ENCODE results near the gene BEX3.

- TF ChIP-seq POLR2A (IDR thresholded peaks at IDR 0.05): no peak
- no peak for TF ChIP-seq CTCF (IDR thresholded peaks at IDR 0.05)
- TF ChIP-seq EP300 (IDR thresholded peaks at IDR 0.05): no peak
- no peak for TF ChIP-seq POLR2AphosphoS5 (IDR thresholded peaks at IDR 0.05)
Observed at GRCh38 chrX:103338663-103339062, 37.7 kb upstream of the BEX3 start.

All from gastroesophageal sphincter (tissue), 3 donors.